ENCODE measurements around the gene GALR3.

GRCh38 chr22:37792494-37792893, 30.7 kb upstream of the GALR3 start:
- TF ChIP-seq CTCF (IDR thresholded peaks at IDR 0.05; ENCODE audit: poor library complexity) (no peak), EZH2 (IDR thresholded peaks at IDR 0.05; ENCODE audit: borderline replicate concordance) (no peak)
